Right ventricle myocardium superior (tissue), 1 donor: ENCODE data around the gene PTGES3. TPM values are rescaled to one million over a fixed set of nuclear protein-coding genes. Genes with fewer than 3 reads are reported as not detected.

ENCODE experiments used
- ATAC-seq: fragments of 200-7000 bp; cut with Tn5 transposase; one replicate; pipeline ENCODE4 v1.9.1; 2020; ENCODE audit warnings: mild to moderate bottlenecking; ENCODE audit not compliant: poor library complexity
- DNase-seq: peaks from one replicate; pipeline ENCODE4 v3.0.0-alpha.2; 2020
- intact Hi-C: fragments of 100-400 bp; cut with DNase I; formaldehyde crosslinking; loops from one replicate; pipeline ENCODE4 v1.11.2; 2022
- total RNA-seq: library from RNA; stranded (reverse); fragmentation: NEBNext Ultra II Directional; extraction: Animal tissue kit (Norgen Biotek cat#: 25700); gene quantifications from one replicate; pipeline ENCODE4 v1.2.1, GENCODE V29; 2021
- donor health status: DM: no; HTN: yes; CAD: no; lungs with severe emphysema.

The PTGES3 gene
- total RNA-seq, 1 donor from 2014 or later, result 132 TPM

DNA sequence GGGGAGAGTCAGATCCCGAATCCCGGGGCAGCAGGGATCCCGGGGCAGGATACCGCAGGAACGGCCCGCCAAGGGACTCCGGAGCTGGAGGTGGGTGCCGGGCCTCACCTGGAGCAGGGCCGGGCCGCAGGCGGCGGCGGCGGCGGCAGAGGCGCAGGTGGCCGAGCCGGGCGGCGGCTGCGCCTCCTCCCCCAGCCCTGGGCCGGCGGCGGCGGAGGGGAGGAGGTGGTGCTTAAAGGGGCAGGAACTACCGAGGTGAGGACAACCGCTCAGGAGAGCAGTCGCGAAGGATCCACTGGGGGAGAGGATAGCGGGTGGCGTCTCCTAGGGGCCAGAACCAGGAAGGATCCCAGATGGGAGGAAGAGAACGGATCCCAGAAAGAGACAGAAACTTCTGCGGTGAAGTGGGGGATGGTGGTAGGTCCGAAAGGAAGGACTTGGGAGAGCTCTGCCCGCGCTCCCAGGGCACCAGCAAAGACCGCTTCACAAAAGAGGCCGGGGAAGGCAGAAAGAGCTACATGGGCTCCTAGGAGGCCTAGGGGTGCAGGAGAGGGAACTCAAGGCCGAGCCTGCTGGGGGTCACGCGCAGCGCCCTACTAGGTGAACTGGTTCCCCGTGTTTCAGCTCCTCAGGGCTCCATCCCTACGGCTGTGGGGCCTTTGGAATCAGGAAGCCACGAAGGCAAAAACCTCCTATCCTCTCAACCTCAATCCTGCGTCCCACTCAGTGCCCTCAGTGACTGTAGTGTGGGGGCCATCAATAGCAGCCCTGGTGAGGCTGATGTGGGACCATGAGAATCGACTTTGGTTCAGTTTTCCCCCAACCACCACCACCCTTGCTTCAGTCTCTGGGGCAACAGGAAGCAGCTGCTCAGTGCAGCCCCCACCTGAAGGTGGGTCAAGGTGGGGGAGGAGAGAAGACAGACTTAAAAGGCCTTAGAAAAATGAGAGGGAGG, 53.0 kb downstream of the PTGES3 start:
- peak; percentile 38 for ATAC-seq
- DNase-seq, result peak; percentile 78
- intact Hi-C loops, result loop anchor here (10.0 kb wide), 1 partner anchor 120 kb away; no protein-coding TSS in a partner anchor

DNA sequence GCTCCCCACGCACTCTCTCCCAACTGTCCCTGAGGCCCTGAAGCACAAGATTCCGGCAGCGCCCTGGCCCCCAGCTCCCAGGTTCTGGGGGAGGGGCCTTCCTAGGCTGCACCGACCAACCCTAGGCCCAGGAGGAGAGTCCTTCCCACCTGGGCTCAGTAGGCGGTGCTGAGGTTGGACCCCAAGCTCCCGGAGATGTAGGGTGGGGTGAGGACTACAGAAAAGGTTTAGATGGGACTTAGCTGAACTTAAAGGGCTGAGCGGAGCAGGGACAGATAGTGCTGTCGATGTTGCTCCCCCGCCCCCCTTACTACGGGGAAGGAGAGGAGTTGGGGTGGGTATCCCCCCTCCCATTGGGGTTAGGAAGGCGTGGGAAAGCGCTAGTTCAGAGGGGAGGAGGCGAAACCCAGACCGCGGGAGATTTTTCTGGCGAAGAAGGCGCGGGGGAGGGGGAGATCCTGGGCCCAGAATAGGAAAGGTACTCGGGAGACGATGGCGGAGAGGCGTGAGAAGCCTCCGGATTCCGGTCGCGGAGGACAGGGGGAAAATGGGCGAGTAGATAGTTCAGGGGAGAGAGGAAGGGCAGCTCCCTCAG, 53.7 kb downstream of the PTGES3 start:
- DNase-seq, result peak; percentile 53
- no peak for ATAC-seq
- intact Hi-C loops, result loop anchor here (10.0 kb wide), 1 partner anchor 120 kb away; no protein-coding TSS in a partner anchor

DNA sequence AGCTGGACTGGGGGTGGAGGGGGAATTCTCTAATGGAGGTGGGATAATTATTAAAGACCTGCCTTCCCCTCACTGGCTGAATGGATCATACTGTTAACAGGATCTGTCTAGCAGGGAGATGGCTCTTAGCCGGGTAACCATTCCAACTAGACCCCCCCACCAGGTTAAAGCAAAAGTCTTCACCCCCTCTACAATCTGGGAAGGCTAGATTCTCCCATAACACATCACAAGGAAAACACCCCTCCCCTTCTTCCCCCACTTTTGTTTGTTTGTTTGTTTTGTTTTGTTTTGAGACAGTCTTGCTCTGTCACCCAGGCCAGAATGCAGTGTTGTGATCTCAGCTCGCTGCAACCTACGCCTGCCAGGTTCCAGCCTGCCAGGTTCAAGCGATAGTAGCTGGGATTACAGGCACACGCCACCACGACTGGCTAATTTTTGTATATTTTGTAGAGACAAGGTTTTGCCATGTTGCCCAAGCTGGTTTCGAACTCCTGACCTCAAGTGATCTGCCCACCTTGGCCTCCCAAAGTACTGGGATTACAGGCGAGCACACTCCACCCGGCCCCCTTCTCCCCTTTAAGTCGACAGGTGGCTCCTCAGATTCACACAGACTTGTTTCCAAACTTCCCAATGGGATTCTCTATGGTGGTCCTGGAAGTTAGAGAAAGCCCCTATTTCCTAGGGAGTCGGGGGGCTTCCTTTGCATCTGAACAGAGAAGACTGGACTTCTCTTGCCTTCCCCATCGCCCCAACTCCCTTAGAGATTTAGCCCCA, 54.4 kb downstream of the PTGES3 start:
- intact Hi-C loops, result loop anchor here (10.0 kb wide), 1 partner anchor 119 kb away; no protein-coding TSS in a partner anchor
- no peak for ATAC-seq
- no peak for DNase-seq

DNA sequence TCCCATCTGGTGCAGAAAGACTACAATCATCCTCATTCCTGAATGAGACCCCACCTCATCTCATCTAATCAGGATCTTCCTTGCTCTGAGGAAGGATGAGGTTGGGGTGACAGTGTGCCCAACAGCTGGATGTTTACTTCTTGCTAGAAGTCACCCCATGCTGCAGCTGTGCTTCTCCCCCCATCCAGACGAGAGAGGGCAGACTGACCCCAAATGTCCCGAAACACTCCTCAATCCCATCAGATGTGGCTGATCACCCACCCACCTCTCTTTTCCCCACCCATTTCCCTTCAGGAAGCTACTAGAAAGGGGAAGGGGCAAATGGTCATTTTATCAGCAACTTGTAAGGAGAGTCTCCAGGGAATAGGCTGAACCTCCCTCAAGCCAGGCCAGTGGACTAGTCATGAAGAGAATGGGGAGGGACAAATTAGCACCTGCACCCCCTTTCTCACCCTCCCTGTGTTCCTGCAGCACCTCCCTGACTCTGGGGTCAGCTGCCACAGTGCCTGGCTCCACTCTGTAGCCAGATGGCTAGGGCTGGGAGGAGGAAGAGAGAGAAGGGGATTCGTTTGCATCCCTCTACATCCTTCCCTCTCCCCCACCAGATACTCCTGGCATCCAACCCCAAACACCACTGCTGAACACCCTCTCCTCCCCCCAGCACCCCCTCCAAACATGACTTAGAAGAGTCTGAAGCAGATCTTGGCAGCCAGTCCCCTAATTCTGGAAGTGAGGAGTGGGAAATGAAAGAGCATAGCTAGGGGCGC, 55.2 kb downstream of the PTGES3 start:
- intact Hi-C loops, result loop anchor here (10.0 kb wide), 1 partner anchor 118 kb away; no protein-coding TSS in a partner anchor
- no peak for ATAC-seq
- DNase-seq, result no peak

DNA sequence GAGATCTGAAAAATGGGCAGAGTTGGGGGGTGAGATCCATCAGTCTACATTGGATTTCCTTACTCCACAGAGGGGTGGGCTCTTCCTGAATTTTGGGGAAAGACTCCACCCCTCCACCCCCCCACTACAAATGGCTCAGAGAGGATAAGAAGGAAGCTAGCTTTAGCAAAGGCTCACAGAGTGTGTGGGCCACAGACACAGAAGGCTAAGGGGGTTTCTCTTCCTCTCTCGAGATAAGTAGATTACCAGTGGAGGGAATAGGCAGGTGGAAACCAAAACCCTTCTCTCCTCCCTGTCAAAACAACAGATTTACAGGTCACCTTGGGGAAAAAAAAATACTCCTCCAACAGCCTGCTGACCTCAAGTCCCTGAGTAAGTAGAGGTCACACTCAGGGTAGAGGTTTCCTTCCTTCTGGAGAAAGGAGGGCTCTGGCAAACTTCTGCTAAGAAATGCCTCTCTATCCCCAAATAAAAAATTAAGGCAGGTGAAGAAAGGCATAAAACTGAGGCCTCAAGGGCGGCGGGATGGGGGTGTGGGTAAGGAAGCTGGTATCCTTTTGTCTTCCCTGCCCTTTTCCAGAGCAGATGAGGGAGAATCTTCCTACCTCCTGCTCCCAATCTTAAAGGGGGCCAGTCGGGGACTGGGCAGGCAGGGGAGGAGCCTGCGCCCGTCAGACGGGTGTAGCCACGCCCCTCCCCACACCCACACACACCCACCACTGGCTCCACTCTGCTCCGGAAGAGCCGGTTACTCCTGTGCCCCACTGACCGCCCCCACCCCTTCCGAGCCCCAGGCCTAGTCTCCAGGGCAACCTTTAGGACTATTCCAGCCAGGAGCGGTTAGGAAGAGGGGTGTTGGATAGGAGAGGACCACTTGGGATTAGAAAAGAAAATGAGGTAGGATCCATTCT, 56.0 kb downstream of the PTGES3 start:
- ATAC-seq (peak; percentile 9), DNase-seq (peak; percentile 85)
- intact Hi-C loops, result loop anchor here (10.0 kb wide), 1 partner anchor 117 kb away; no protein-coding TSS in a partner anchor

DNA sequence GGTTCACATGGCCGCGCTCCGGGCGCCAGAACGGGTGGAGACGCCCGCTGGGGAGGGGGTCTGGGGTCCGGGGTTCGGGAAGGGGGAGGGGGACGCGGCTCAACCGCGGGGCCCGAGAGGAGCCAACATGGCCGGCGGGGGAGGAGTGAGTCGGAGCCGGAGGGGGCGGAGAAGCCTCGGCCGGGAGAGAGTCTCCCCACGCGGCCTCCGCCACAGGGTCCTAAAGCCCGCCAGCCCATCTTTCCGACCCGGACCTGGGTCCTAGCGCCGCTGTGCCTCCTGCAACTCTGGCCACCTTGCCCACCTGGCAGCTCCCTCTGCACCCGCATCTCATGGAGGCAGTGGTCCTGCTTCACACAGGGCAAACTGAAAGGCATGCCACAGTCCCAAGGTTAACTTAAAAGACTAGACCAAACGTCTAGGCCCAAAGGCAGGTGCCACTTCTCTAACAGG, 57.9 kb downstream of the PTGES3 start, which contains the start of gene BAZ2A:
TSS of gene BAZ2A (minus strand) at position 147 of the 453 bp plus-strand sequence. CDS start 12,796 bp downstream, outside the sequence.
- peak; percentile 93 for DNase-seq
- ATAC-seq, result peak; percentile 89
- intact Hi-C loops, result loop anchor here (10.0 kb wide), 1 partner anchor 115 kb away; no protein-coding TSS in a partner anchor

DNA sequence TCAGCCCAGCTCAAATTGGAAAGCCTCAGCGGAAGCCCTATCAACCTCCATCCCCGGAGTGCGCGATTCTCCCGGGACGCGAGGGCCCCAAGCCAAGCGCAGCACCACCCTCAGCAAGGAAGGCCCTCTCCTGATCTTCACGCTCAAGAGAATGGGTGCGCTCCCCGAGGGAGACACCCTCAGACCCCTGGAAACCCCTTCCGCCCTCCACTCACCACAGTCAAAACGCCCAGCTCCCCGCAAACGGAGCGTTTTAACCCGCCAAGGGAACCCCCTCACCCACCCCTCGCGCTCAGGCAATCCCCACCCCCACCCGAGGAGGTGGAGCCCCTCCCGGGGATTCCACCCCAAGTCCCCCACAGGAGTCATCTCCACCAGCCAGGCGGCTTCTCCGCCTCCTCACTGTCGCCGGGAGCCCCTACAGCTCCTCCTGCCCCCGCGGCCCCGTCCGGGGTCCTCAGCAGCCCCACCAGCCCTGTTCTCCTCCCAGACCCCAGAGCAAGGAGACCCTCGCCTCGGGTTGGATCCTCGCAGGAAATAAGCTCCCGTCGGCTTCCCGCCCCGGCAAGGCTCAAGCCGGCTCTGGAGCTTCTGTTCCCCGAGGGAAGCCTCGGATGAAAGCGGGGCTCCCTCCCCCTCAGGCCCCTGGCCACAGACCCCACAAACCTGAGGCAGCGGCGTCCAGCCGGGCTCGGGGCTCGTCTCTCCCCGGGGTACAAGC, 58.5 kb downstream of the PTGES3 start:
- peak; percentile 51 for ATAC-seq
- no peak for DNase-seq
- intact Hi-C loops, result loop anchor here (10.0 kb wide), 1 partner anchor 115 kb away; no protein-coding TSS in a partner anchor

DNA sequence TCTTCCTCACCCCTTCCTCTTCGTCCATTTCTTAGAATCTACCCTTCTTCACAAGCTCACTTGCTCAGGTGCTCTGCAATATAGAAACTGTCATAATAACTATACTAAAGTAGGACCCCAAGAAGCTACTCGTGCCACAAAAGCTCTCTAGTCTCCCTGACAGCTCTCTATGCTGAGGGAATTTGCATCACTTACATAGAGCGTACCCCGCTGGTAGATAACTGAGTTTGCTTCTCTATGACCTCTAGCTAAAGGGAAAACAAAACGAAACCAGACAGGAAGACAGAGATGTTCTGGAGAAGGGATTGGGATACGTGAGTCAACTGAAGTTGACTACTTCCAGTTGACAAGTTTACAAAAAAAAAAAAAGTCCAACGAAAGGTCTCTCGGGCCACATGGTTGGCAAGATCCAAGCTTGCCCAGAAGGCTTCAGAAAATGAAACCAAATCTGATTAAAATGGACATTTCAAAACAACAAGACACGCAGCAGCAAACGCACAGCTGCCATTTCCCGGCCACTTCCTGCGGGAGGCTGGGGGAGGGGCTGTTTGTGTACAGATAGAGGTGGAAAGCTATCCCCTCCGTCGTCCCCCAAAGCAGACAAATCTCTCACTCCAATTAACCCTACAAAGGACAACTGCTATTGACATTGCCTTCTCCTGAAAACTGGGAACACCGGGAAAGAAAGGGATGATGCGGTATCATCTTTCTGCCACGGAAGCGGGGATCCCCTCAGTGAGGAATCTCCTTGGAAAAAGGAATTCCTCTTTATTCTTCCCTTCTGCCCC, 59.2 kb downstream of the PTGES3 start:
- peak; percentile 80 for DNase-seq
- intact Hi-C loops, result no loop called here
- peak; percentile 37 for ATAC-seq

DNA sequence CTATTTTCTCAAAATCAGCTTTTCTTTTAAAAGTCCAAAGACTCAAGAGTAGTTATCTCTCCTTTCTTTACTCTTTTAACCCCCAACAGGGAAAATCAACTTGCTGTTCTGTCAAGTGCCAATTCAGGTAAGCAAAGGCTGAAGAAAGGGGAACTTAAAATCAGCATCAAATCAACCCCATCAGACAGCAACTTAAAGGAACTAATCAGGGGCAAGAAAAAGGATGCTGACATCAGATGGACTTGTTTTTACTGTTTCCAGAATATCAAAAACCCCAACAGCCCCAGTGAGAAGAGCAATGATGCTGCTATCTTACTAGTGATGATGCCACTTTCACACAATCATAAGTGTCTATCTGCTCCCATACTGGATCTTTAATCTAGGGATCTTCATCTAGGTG, 61.4 kb downstream of the PTGES3 start:
- DNase-seq, result no peak

DNA sequence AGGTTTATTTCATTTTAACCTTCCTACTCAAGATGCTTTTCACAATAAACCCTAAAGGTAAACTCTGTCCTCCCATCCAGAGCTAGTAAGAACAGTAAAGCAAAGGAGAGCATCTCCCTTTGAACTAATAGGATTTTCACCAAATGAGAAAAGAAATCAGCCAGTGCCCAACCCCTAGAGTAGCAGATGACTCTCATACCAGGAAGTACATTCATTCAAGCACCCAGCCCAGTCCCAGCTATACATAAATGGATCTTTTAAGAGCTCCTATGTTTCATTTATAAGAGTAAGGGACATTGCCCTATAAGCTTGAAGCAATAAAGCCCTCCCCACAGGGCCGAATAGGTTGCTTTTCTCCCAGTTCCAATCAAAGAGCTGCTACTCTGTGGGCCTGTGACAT, 65.5 kb downstream of the PTGES3 start:
- DNase-seq (no peak), ATAC-seq (no peak)
- intact Hi-C loops, result no loop called here

More for the DNA sequence above, 61.4 kb downstream of the PTGES3 start:
- intact Hi-C loops, result no loop called here
- ATAC-seq, result no peak

DNA sequence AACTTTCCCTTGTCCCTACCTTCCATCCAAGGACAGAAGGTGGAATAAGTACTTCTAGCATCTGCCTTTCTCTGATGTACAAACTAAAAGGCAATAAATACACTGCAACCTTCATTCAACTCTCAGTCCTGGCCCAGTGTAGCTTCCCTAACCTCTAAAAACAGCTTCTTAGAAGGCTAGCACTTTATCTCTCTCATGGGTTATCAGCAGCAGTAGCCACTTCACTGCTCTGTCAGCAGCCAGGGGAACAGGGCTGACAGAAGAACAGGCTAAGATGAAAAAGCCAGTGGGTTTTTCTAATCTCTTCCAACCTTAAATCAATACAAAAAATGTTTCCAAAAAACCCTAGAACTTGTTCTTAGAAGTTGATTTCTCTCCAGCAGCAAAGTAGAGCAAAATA, 71.2 kb downstream of the PTGES3 start:
- intact Hi-C loops, result no loop called here
- no peak for DNase-seq
- ATAC-seq, result peak; percentile 87

DNA sequence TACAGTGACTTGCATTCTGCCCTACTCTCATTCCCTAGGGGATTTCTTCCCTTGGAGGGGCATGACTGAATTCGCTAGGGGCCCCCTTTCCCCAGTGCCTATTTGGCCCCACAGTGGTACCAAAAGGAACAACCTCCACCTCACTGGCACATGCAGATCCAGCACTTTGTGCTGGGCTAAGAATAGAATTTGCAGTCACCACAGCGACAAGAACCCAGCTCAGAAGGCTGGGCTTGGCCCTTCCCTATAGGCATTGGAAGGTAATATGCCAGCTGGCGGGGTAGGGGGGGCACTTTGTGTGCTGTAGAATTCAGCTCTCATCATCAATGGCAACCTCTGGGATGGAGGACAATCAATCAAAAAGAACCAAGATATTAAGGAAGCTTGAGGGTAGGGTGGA, 71.8 kb downstream of the PTGES3 start:
- peak; percentile 92 for ATAC-seq
- intact Hi-C loops, result no loop called here
- no peak for DNase-seq

DNA sequence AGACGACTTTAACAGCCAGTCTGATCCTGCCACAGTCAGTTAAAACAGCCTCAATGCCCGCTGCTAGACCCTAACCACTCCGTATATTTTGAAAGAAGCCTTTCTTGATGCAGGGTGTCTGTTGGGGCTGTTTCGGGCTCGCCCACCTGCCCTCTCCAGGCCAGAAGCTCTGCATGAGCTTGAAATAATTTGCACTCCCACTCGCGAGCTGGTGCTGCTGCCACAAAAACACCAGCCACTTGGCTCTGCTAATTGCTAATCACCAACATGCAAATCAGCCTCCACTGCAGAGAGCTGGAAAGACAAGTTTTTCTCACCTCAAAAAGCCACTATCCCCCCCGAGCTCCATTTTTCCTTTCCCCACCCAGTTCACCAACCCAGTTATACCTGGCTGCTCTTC, 73.5 kb downstream of the PTGES3 start:
- DNase-seq, result no peak
- no peak for ATAC-seq
- intact Hi-C loops, result no loop called here
